ENCODE measurements around the gene PIGBOS1. TPM values are rescaled to one million over a fixed set of nuclear protein-coding genes. Genes with fewer than 3 reads are reported as not detected.
A peak's percentile ranks its signal among the peaks of the same experiment; 100 is the strongest.
"Not testable (repeated sequence)": the region's sequence is repeated elsewhere in the genome, so short reads cannot be mapped to it uniquely, and the experiment has no call there.

PIGBOS1 gene
- total RNA-seq, 1 donor from 2014 or later = 12.3 TPM

DNA sequence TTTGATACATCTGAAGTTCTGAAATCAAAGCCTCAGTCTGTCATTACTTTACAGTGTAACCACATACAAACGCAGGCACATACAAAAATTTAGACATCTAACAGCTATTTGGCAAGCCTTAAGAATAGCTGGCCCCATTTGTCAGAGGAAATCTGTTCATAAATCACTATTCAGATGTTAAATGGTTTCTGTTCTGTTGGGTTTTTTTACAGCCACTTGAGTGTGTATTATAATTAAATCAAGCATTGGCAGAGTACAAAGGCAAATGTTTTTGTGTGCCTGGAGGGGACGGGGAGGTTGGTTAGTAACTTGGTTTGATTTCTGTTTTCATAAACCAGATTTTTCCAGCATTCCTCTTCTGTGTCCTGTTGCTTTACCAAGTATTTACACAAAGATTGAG, 24.2 kb upstream of the PIGBOS1 start:
- Mint-ChIP-seq H3K27me3 (ENCODE audit: low read depth) (no peaks in the 10 kb centered on the region), H3K4me3 (ENCODE audit: low read depth) (no peak overlapping the region)

DNA sequence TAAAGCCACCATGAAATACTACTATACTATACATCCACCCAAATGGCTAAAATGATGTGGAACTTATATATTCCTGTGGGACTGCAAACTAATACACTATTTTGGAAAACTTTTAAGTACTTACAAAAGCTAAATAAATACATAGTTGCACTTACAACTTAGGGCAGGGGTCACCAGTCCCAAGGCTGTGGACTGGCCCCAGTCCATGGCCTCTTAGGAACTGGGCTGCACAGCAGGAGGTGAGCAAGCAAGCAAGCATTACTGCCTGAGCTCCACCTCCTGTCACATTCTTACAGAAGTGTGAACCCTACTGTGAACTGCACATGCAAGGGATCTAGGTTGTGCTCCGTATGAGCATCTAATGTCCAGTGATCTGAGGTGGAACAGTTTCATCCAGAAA, 18.2 kb upstream of the PIGBOS1 start:
- Mint-ChIP-seq H3K4me3 (ENCODE audit: low read depth) (no peak overlapping the region), H3K36me3 (ENCODE audit: low read depth) (peaks cover 32% of the 10 kb centered on the region), H3K9me3 (no peaks in the 10 kb centered on the region), H3K27ac (no peak overlapping the region), H3K4me1 (ENCODE audit: low read depth) (no peaks in the 10 kb centered on the region), H3K27me3 (ENCODE audit: low read depth) (no peaks in the 10 kb centered on the region)
- intact Hi-C loops (cut with micrococcal nuclease) = no loop called here
- no peak for DNase-seq (ENCODE audit: low spot score)

More for the DNA sequence above, 24.2 kb upstream of the PIGBOS1 start:
- H3K36me3 Mint-ChIP-seq (ENCODE audit: low read depth) = peaks cover 41% of the 10 kb centered on the region
- intact Hi-C loops (cut with micrococcal nuclease) = no loop called here
- no peak for DNase-seq (ENCODE audit: low spot score)
- H3K9me3 Mint-ChIP-seq = no peaks in the 10 kb centered on the region
- no peaks in the 10 kb centered on the region for H3K4me1 Mint-ChIP-seq (ENCODE audit: low read depth)
- H3K27ac Mint-ChIP-seq = no peak overlapping the region

DNA sequence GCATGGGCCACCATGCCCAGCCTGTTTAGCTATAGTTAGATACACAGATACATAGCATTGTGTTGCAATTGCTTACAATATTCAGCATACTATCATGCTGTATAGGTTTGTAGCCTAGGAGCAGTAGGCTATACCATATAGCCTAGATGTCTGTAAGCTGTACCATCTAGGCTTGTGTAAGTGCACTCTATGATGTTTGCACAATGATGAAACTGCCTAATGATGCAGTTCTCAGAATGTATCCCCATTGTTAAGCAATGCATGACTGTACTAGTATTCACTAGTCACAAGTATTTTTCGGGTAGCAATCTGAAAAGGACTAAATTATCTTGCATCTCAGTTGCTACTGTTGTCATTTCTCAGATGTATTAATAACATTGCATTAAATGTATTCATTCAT, 16.1 kb upstream of the PIGBOS1 start:
- Mint-ChIP-seq H3K36me3 (ENCODE audit: low read depth) (peaks cover 43% of the 10 kb centered on the region), H3K27ac (no peak overlapping the region), H3K4me3 (ENCODE audit: low read depth) (no peak overlapping the region), H3K27me3 (ENCODE audit: low read depth) (no peaks in the 10 kb centered on the region), H3K9me3 (no peaks in the 10 kb centered on the region), H3K4me1 (ENCODE audit: low read depth) (no peaks in the 10 kb centered on the region)
- intact Hi-C loops (cut with micrococcal nuclease) = no loop called here
- no peak for DNase-seq (ENCODE audit: low spot score)

- Mint-ChIP-seq H3K27me3 (ENCODE audit: low read depth) (no peaks in the 10 kb centered on the region), H3K4me3 (ENCODE audit: low read depth) (no peak overlapping the region), H3K9me3 (no peaks in the 10 kb centered on the region), H3K36me3 (ENCODE audit: low read depth) (peaks cover 40% of the 10 kb centered on the region), H3K27ac (no peak overlapping the region), H3K4me1 (ENCODE audit: low read depth) (no peaks in the 10 kb centered on the region)
- intact Hi-C loops (cut with micrococcal nuclease) = no loop called here
- no peak for DNase-seq (ENCODE audit: low spot score)
Observed at GRCh38 chr15:55334371-55334770, 15.4 kb upstream of the PIGBOS1 start.

DNA sequence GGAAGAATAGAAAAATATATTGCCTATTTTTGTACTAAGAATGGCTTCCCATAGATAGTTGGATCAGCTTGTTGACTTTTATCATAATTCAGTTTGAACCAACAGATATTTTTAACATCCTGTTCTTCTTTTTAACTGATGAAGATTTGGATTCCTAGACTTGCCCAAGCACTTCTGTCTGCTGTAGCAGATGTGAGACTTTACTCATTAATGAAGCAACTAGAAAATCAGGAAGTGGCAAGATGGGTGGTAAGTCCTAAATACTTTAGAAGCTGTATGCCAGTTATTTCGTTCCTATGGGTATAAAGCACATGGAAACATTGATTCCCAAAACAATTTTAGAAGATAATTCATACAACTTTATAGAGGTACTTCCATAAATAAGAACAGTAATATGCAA, 8.5 kb upstream of the PIGBOS1 start:
- Mint-ChIP-seq H3K4me3 (ENCODE audit: low read depth) (no peak overlapping the region), H3K36me3 (ENCODE audit: low read depth) (peaks cover 33% of the 10 kb centered on the region), H3K4me1 (ENCODE audit: low read depth) (peaks cover 5% of the 10 kb centered on the region), H3K9me3 (no peaks in the 10 kb centered on the region), H3K27ac (no peak overlapping the region), H3K27me3 (ENCODE audit: low read depth) (no peaks in the 10 kb centered on the region)
- intact Hi-C loops (cut with micrococcal nuclease) = no loop called here
- no peak for DNase-seq (ENCODE audit: low spot score)

DNA sequence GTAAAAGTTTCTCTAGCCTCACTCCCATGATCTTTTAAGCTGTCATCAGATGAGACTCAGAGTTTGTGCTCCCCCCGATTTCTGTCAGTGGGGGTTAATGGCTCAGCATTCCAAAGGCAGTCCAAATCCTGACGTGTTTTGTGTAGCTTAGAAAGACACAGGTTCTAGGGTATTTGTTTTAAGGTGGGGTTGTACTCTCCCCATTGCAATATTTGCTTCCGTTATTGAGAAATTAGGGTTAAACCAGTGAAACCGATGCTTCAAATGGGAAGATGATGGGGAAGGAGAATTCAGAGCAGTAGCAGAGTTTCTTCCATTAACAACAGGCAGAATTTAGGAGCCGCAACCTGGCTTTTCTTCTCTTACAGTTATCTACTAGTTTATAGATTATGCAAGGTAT, 3.5 kb upstream of the PIGBOS1 start:
- H3K4me3 Mint-ChIP-seq (ENCODE audit: low read depth) = no peak overlapping the region
- peaks cover 33% of the 10 kb centered on the region for H3K36me3 Mint-ChIP-seq (ENCODE audit: low read depth)
- intact Hi-C loops (cut with micrococcal nuclease) = no loop called here
- no peaks in the 10 kb centered on the region for H3K27me3 Mint-ChIP-seq (ENCODE audit: low read depth)
- peaks cover 28% of the 10 kb centered on the region for H3K4me1 Mint-ChIP-seq (ENCODE audit: low read depth)
- DNase-seq (ENCODE audit: low spot score) = no peak
- H3K27ac Mint-ChIP-seq = no peak overlapping the region
- H3K9me3 Mint-ChIP-seq = no peaks in the 10 kb centered on the region

DNA sequence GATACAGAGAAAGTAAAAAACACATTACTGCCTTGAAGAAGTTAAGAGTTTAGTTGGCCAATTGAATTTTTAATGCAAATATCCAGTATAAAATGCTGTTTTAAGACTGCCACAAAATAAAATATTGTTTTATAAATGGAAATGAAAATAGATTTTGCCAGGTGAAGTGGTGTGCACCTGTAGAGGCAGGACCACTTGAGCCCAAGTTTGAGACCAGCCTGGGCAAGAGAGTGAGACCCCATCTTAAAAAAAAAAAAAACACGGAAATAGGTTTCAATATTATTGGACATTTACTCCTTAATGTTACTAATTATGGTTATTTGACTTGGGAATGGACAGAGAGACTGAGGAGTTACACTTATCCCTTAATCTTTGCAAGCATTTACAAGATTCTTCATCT, 2.0 kb upstream of the PIGBOS1 start:
- no peak overlapping the region for H3K4me3 Mint-ChIP-seq (ENCODE audit: low read depth)
- H3K4me1 Mint-ChIP-seq (ENCODE audit: low read depth) = peaks cover 34% of the 10 kb centered on the region
- H3K27me3 Mint-ChIP-seq (ENCODE audit: low read depth) = no peaks in the 10 kb centered on the region
- DNase-seq (ENCODE audit: low spot score) = no peak
- H3K36me3 Mint-ChIP-seq (ENCODE audit: low read depth) = peaks cover 42% of the 10 kb centered on the region
- no peak overlapping the region for H3K27ac Mint-ChIP-seq
- no peaks in the 10 kb centered on the region for H3K9me3 Mint-ChIP-seq
- intact Hi-C loops (cut with micrococcal nuclease) = no loop called here

DNA sequence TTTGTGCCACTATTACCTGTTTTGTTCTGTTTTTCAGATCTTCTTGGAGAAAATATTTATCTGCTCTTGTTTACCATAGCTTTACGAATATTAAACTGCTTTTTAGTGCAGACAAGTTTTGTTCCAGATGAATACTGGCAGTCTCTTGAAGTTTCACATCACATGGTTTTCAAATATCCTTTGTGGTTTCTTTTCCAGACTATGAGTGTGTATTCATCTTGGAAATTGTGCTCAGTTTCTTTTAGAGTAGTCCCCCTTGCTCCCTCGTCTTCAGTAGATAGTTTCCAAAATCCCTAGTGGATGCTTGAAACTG, 1.3 kb upstream of the PIGBOS1 start:
- intact Hi-C loops (cut with micrococcal nuclease) = no loop called here
- H3K4me3 Mint-ChIP-seq (ENCODE audit: low read depth) = peak overlapping the region; percentile 71
- no peaks in the 10 kb centered on the region for H3K27me3 Mint-ChIP-seq (ENCODE audit: low read depth)
- peak overlapping the region; percentile 38 for H3K27ac Mint-ChIP-seq
- no peaks in the 10 kb centered on the region for H3K9me3 Mint-ChIP-seq
- H3K4me1 Mint-ChIP-seq (ENCODE audit: low read depth) = peaks cover 41% of the 10 kb centered on the region
- H3K36me3 Mint-ChIP-seq (ENCODE audit: low read depth) = peaks cover 47% of the 10 kb centered on the region
- DNase-seq (ENCODE audit: low spot score) = no peak

- H3K36me3 Mint-ChIP-seq (ENCODE audit: low read depth) = peaks cover 52% of the 10 kb centered on the region
- H3K4me1 Mint-ChIP-seq (ENCODE audit: low read depth) = peaks cover 46% of the 10 kb centered on the region
- DNase-seq (ENCODE audit: low spot score) = no peak
- intact Hi-C loops (cut with micrococcal nuclease) = loop anchor here (1.0 to 5.0 kb wide), 6 partner anchors 29 to 178 kb away; partner anchors contain the start of genes CCPG1 and PIERCE2
- H3K27ac Mint-ChIP-seq = peak overlapping the region; percentile 98
- H3K9me3 Mint-ChIP-seq = no peaks in the 10 kb centered on the region
- peak overlapping the region; percentile 100 for H3K4me3 Mint-ChIP-seq (ENCODE audit: low read depth)
- H3K27me3 Mint-ChIP-seq (ENCODE audit: low read depth) = no peaks in the 10 kb centered on the region
Observed at GRCh38 chr15:55319537-55320237, 764 bp upstream of the PIGBOS1 start.

- H3K27me3 Mint-ChIP-seq (ENCODE audit: low read depth); H3K4me1 Mint-ChIP-seq (ENCODE audit: low read depth); H3K4me3 Mint-ChIP-seq (ENCODE audit: low read depth); DNase-seq (ENCODE audit: low spot score); H3K27ac Mint-ChIP-seq; intact Hi-C loops (cut with micrococcal nuclease); H3K9me3 Mint-ChIP-seq: not testable (repeated sequence)
- peaks cover 27% of the 10 kb centered on the region for H3K36me3 Mint-ChIP-seq (ENCODE audit: low read depth)
Observed at GRCh38 chr15:55302801-55303200, 16.1 kb downstream of the PIGBOS1 start.

GRCh38 chr15:55297315-55297714, 21.6 kb downstream of the PIGBOS1 start:
- Mint-ChIP-seq H3K27ac (no peak overlapping the region), H3K9me3 (no peaks in the 10 kb centered on the region), H3K27me3 (ENCODE audit: low read depth) (no peaks in the 10 kb centered on the region), H3K4me1 (ENCODE audit: low read depth) (no peaks in the 10 kb centered on the region), H3K36me3 (ENCODE audit: low read depth) (no peaks in the 10 kb centered on the region), H3K4me3 (ENCODE audit: low read depth) (no peak overlapping the region)
- DNase-seq (ENCODE audit: low spot score) = no peak
- intact Hi-C loops (cut with micrococcal nuclease) = no loop called here

DNA sequence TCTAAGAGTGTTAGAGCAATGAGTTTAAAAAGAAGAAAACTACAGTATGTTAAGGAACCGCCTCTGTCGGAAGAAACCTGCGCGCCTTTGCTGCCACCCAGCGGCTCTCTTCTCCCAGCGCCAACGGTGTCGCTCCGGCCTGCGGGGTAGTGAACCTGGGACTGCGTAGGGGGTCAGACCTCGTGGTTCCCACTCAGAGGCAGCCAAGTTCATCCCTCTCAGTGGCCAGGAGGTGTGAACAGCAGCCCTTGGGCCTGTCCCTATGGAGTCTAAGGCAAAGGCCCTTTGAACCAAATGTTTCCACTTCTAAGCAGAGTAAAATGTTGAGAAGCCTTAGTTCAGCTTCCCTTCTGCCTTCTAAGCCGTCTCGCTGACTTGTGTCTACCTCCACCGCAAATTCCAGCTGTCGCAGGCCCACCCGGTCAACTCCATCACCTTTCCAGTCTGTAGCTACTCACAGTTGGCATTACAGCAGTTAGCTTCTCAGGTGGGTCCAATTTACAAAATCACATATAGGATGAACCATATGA, 28.3 kb downstream of the PIGBOS1 start:
- no peaks in the 10 kb centered on the region for H3K27me3 Mint-ChIP-seq (ENCODE audit: low read depth)
- peak overlapping the region; percentile 78 for H3K4me3 Mint-ChIP-seq (ENCODE audit: low read depth)
- peak overlapping the region; percentile 83 for H3K27ac Mint-ChIP-seq
- H3K36me3 Mint-ChIP-seq (ENCODE audit: low read depth) = peaks cover 30% of the 10 kb centered on the region
- DNase-seq (ENCODE audit: low spot score) = peak; percentile 77
- intact Hi-C loops (cut with micrococcal nuclease) = loop anchor here (1.0 to 2.0 kb wide), 5 partner anchors 8 to 118 kb away; partner anchors contain the start of genes CCPG1, PIERCE2, PIGB and PIGBOS1
- H3K4me1 Mint-ChIP-seq (ENCODE audit: low read depth) = peaks cover 31% of the 10 kb centered on the region
- H3K9me3 Mint-ChIP-seq = no peaks in the 10 kb centered on the region

DNA sequence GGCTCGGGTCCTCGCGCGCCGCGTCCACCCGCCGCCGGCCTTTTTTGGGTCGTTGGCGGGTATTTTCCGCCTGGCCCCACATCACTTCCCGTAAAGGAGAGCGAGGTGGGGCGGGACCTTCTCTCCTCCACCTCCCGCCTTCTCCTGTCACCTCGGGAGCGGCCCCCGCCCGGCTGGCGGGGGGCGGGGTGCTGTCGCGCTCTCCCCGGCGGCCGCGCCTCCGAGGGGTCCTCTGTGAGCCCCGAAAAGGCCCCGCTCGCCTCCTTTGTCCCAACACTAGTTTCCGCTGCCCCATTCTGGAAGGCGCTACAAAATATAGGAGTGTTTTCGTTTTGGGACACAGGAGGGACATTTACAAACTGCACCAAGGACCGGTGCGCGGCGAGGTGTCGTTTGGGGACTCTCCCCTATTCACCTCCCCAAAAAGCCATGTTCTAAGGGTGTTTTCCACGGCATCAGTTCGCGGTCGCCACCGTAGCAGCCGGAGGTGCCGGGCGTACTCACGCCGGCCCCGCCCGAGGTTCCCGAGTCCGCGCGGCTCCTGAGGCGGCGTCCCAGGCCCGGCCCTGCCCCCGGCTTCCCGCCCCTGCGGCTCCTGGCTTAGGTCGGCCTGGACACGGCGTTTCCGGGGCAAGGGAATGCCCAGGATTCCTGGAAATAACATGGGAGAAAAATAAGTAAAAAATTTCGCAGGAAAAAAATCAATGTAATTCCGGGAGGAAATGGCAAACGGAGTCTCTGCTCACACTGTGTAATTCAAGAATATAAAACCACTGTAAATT, 29.0 kb downstream of the PIGBOS1 start, which contains the start of gene RAB27A:
TSS of gene RAB27A (minus strand) at position 68 of the 782 bp plus-strand sequence. CDS start 54,879 bp downstream, outside the sequence.
- Mint-ChIP-seq H3K4me3 (ENCODE audit: low read depth) (peak within 1 kb of the TSS; percentile 91), H3K27me3 (ENCODE audit: low read depth) (no peaks in the 10 kb centered on the region), H3K4me1 (ENCODE audit: low read depth) (peaks cover 36% of the 10 kb centered on the region), H3K27ac (peak within 1 kb of the TSS; percentile 91), H3K9me3 (no peaks in the 10 kb centered on the region), H3K36me3 (ENCODE audit: low read depth) (peaks cover 36% of the 10 kb centered on the region)
- peak; percentile 72 for DNase-seq (ENCODE audit: low spot score)
- intact Hi-C loops (cut with micrococcal nuclease) = loop anchor here (1.0 to 2.0 kb wide), 6 partner anchors 8 to 118 kb away; partner anchors contain the start of genes CCPG1, PIERCE2, PIGB and PIGBOS1

All from activated T-helper 2 cell treated with anti-CD3 and anti-CD28 coated beads, Interferon-gamma antibody, Interleukin-2, Interleukin-4, amounts not matched to agents 10 μg/mL and 5 μg/mL and 100 μg/mL, durations not matched to agents 14 hours and 24 hours and 36 hours (primary cell).